HG02678 (cell line): ENCODE data around the gene RMDN2.
"Not testable (repeated sequence)": the region's sequence is repeated elsewhere in the genome, so short reads cannot be mapped to it uniquely, and the experiment has no call there.

Source experiments
- ATAC-seq: cut with Tn5 transposase; IDR thresholded peaks from one replicate; pipeline ENCODE4 v1.9.1; 2021; ENCODE audit warnings: mild to moderate bottlenecking, moderate library complexity; ENCODE audit not compliant: unreplicated experiment

The RMDN2 gene

GRCh38 chr2:37985333-37985732 is 60.2 kb downstream of the RMDN2 start:
- no peak for ATAC-seq

GRCh38 chr2:37987098-37987775 is 62.1 kb downstream of the RMDN2 start:
- ATAC-seq, result no peak

GRCh38 chr2:37992601-37993000 is 67.5 kb downstream of the RMDN2 start:
- ATAC-seq, result no peak

GRCh38 chr2:37993143-37993542 is 68.1 kb downstream of the RMDN2 start:
- no peak for ATAC-seq

GRCh38 chr2:37997629-37998028 is 72.5 kb downstream of the RMDN2 start:
- ATAC-seq, result no peak

- no peak for ATAC-seq
Observed at GRCh38 chr2:38000485-38001222, 75.6 kb downstream of the RMDN2 start.

GRCh38 chr2:38010187-38010586 is 85.1 kb downstream of the RMDN2 start:
- not testable (repeated sequence) for ATAC-seq

GRCh38 chr2:38010995-38011394 is 85.9 kb downstream of the RMDN2 start:
- no peak for ATAC-seq

GRCh38 chr2:38013158-38013752 is 88.2 kb downstream of the RMDN2 start:
- ATAC-seq, result no peak

- no peak for ATAC-seq
Observed at GRCh38 chr2:38016219-38016618, 91.1 kb downstream of the RMDN2 start.

GRCh38 chr2:38017836-38018235 is 92.7 kb downstream of the RMDN2 start:
- no peak for ATAC-seq

- ATAC-seq, result not testable (repeated sequence)
Observed at GRCh38 chr2:38020359-38021069, 95.4 kb downstream of the RMDN2 start.

GRCh38 chr2:38021589-38021988 is 96.5 kb downstream of the RMDN2 start:
- ATAC-seq, result no peak

GRCh38 chr2:38026846-38027245 is 101.8 kb downstream of the RMDN2 start:
- no peak for ATAC-seq

GRCh38 chr2:38028829-38029228 is 103.7 kb downstream of the RMDN2 start:
- ATAC-seq, result no peak

GRCh38 chr2:38029512-38029911 is 104.4 kb downstream of the RMDN2 start:
- no peak for ATAC-seq

GRCh38 chr2:38030635-38031355 is 105.7 kb downstream of the RMDN2 start:
- ATAC-seq, result no peak

GRCh38 chr2:38032946-38033345 is 107.9 kb downstream of the RMDN2 start:
- ATAC-seq, result no peak

GRCh38 chr2:38033646-38034045 is 108.6 kb downstream of the RMDN2 start:
- no peak for ATAC-seq

- no peak for ATAC-seq
Observed at GRCh38 chr2:38035968-38036367, 110.9 kb downstream of the RMDN2 start.

GRCh38 chr2:38037325-38037724 is 112.2 kb downstream of the RMDN2 start:
- no peak for ATAC-seq
